HCT116 (cell line): ENCODE results near the gene ELOA.

Experiments used
- ELF1 ChIP-seq: IDR thresholded peaks from 2 replicates; pipeline ENCODE4 v1.6.1; 2012; ENCODE audit warnings: low read depth, borderline replicate concordance
- EZH2 ChIP-seq: fragments of 200-600 bp; sonication (generic); IDR thresholded peaks from 2 replicates; pipeline ENCODE4 v1.6.1; 2017; ENCODE audit warnings: antibody characterized with exemption, mixed run types
- POLR2A ChIP-seq: IDR thresholded peaks from 2 replicates; pipeline ENCODE4 v1.7.0; 2011; ENCODE audit warnings: borderline replicate concordance; ENCODE audit not compliant: insufficient read depth, insufficient read length; ENCODE audit errors: extremely low read depth
- RAD21 ChIP-seq: IDR thresholded peaks from 2 replicates; pipeline ENCODE4 v1.6.1; 2012; ENCODE audit warnings: low read depth, mild to moderate bottlenecking
- TCF7L2 ChIP-seq: IDR thresholded peaks from 2 replicates; pipeline ENCODE4 v1.7.0; 2011; ENCODE audit warnings: borderline replicate concordance, inconsistent platforms; ENCODE audit not compliant: insufficient read depth, insufficient read length; ENCODE audit errors: extremely low read depth
- YY1 ChIP-seq: IDR thresholded peaks from 2 replicates; pipeline ENCODE4 v1.6.1; 2011; ENCODE audit warnings: low read length, low read depth, moderate library complexity, mild to moderate bottlenecking; ENCODE audit not compliant: insufficient replicate concordance; ENCODE audit errors: extremely low read depth
- TF ChIP-seq, protein P1 (sequence below), 3 experiments: fragments of 200-600 bp in 1 of 3; sonication (generic) in 1 of 3; IDR thresholded peaks in 2 of 3; conservative IDR thresholded peaks in 1 of 3; 2 replicates each; pipeline ENCODE4 v1.5.1; 2012 to 2017; ENCODE audit warnings: low read depth in 2 of 3, low read length in 2 of 3, antibody characterized with exemption in 1 of 3, borderline replicate concordance in 1 of 3, control low read depth in 1 of 3, mild to moderate bottlenecking in 1 of 3, mixed read lengths in 1 of 3, mixed run types in 1 of 3, moderate library complexity in 1 of 3; ENCODE audit not compliant: insufficient read depth in 1 of 3
- TF ChIP-seq, protein P2 (sequence below): IDR thresholded peaks from 2 replicates; pipeline ENCODE4 v1.6.1; 2012

DNA sequence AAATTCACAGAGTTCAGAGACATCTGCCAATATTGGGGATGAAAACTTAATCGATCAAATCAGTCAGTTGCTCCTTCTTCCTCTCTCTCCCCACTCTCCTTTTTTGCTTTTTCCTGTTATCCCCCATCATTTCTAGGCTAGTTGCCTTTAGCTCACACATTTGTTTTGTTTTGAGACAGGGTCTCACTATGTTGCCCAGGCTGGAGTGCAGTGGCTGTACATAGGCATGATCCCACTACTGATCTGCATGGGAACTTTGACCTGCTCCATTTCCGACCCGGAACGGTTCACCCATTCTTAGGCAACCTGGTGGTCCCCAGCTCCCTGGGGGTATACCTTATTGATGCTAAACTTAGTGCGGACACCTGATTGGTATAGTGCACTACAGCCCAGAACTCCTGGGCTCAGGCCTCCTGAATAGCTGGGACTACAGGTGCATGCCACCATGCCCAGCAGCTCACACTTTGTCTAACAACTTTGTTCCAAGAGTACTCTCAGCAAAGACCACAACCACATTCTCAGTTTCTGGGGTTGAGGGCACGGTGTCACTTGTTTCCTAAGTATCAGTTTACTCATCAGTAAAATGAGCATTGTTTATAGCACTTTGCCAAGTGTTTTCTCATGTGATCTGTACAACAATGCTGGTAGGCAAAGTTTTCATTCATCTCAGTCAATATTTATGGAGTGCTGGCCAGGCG lies 6.7 kb upstream of the ELOA start:
- TF ChIP-seq EZH2 (no peak), POLR2A (no peak), TCF7L2 (no peak), RAD21 (no peak), ELF1 (no peak), YY1 (no peak)
- TF ChIP-seq, protein P1, sequence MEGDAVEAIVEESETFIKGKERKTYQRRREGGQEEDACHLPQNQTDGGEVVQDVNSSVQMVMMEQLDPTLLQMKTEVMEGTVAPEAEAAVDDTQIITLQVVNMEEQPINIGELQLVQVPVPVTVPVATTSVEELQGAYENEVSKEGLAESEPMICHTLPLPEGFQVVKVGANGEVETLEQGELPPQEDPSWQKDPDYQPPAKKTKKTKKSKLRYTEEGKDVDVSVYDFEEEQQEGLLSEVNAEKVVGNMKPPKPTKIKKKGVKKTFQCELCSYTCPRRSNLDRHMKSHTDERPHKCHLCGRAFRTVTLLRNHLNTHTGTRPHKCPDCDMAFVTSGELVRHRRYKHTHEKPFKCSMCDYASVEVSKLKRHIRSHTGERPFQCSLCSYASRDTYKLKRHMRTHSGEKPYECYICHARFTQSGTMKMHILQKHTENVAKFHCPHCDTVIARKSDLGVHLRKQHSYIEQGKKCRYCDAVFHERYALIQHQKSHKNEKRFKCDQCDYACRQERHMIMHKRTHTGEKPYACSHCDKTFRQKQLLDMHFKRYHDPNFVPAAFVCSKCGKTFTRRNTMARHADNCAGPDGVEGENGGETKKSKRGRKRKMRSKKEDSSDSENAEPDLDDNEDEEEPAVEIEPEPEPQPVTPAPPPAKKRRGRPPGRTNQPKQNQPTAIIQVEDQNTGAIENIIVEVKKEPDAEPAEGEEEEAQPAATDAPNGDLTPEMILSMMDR (IDR thresholded peaks at IDR 0.05 in 2 of 3, conservative IDR thresholded peaks at IDR 0.05 in 1 of 3; ENCODE audit: borderline replicate concordance in 1 of 3, insufficient read depth in 1 of 3, low read depth in 2 of 3, low read length in 2 of 3) = no peak
- TF ChIP-seq, protein P2, sequence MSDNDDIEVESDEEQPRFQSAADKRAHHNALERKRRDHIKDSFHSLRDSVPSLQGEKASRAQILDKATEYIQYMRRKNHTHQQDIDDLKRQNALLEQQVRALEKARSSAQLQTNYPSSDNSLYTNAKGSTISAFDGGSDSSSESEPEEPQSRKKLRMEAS = no peak
